Activated CD4-positive, alpha-beta T cell treated with anti-CD3 and anti-CD28 coated beads, Interleukin-2, amount 10 ng/mL, durations not matched to agents 7 days and 5 days (primary cell): ENCODE data around the gene ARHGEF9. TPM values are rescaled to one million over a fixed set of nuclear protein-coding genes. Genes with fewer than 3 reads are reported as not detected.

Experiments used
- CTCF ChIA-PET: fragments of 350-600 bp; sonication (Branson Sonifier 250); formaldehyde crosslinking; loops from one replicate; lab custom pipeline; 2021; ENCODE audit warnings: antibody characterized with exemption; lab: Charles Lee
- POLR2A ChIA-PET: fragments of 350-600 bp; sonication (Branson Sonifier 250); formaldehyde crosslinking; loops from one replicate; lab custom pipeline; 2021; ENCODE audit warnings: antibody characterized with exemption; lab: Charles Lee
- DNase-seq: peaks from one replicate; pipeline ENCODE4 v3.0.0-alpha.2; 2020
- H3K27ac Mint-ChIP-seq: one replicate; pipeline ENCODE4 v1.8.0; 2021; ENCODE audit warnings: mild to moderate bottlenecking, moderate library complexity, mixed read lengths
- H3K27me3 Mint-ChIP-seq: one replicate; pipeline ENCODE4 v1.8.0; 2021; ENCODE audit warnings: mixed read lengths
- H3K36me3 Mint-ChIP-seq: one replicate; pipeline ENCODE4 v1.8.0; 2021; ENCODE audit warnings: low read depth, mixed read lengths
- H3K4me1 Mint-ChIP-seq: one replicate; pipeline ENCODE4 v1.8.0; 2021; ENCODE audit warnings: mixed read lengths
- H3K4me3 Mint-ChIP-seq: one replicate; pipeline ENCODE4 v1.8.0; 2021; ENCODE audit warnings: mild to moderate bottlenecking, moderate library complexity, mixed read lengths
- H3K9me3 Mint-ChIP-seq: one replicate; pipeline ENCODE4 v1.8.0; 2021; ENCODE audit warnings: mixed read lengths
- microRNA-seq: library from miRNA; unstranded; fragments of <30 nt; microRNA quantifications from one replicate; pipeline ENCODE4 v1.2.0, GENCODE V29; 2021; ENCODE audit warnings: borderline microRNAs expressed, borderline replicate concordance
- total RNA-seq, 2 experiments: library from RNA; stranded (reverse); gene quantifications; one replicate each; pipeline ENCODE4 v1.2.3, GENCODE V29; 2021

The ARHGEF9 gene
- total RNA-seq, 2 experiments from 2014 or later: 21.6 to 22.3 TPM

DNA sequence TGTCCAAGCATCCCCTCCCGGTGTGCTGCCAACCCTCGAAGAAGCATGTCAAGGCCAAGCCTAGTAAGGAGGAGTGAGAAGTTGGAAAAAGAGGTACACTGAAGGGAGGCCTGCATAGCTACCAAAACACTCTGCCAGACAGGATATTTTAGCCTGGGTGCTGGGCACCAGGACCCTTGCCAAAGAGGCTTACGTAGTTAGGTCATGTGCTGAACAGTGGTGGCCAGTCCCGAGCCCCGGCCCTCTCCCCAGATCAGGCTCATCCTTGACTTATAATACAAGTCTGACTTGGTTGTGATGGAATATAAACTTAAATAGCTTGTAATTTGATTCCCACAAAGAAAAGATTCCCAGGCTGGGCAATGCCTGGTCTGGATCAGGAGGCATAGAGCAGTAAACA is 149.3 kb downstream of the ARHGEF9 start:
- CTCF ChIA-PET: no interaction called here

DNA sequence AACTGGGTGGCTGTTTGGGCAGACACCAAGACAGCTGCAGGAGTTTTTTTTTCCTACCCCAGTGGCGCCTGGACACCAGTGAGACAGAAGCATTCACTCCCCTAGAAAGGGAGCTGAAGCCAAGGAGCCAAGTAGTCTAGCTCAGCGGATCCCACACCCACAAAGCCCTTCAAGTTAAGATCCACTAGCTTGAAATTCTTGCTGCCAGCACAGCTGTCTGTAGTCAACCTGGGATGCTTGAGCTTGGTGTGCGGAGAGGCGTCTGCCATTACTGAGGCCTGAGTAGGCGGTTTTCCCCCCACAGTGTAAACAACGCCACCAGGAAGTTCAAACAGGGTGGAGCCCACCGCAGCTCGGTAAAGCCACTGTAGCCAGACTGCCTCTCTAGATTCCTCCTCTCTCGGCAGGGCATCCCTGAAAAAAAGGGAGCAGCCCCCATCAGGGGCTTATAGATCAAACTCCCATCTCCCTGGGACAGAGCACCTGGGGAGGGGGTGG is 171.4 kb downstream of the ARHGEF9 start:
- H3K36me3 Mint-ChIP-seq: no peaks in the 10 kb centered on the region
- no peaks in the 10 kb centered on the region for H3K27me3 Mint-ChIP-seq
- DNase-seq: no peak
- POLR2A ChIA-PET: no interaction called here
- H3K4me3 Mint-ChIP-seq: no peak overlapping the region
- H3K4me1 Mint-ChIP-seq: no peaks in the 10 kb centered on the region
- no peaks in the 10 kb centered on the region for H3K9me3 Mint-ChIP-seq
- CTCF ChIA-PET: interaction anchor here (1.1 kb wide), 1 partner anchor 29 kb away, joined by 3 read pairs; no protein-coding TSS in a partner anchor
- no peak overlapping the region for H3K27ac Mint-ChIP-seq

More for the DNA sequence above, 149.3 kb downstream of the ARHGEF9 start:
- Mint-ChIP-seq H3K36me3 (peaks cover 10% of the 10 kb centered on the region), H3K4me3 (no peak overlapping the region), H3K4me1 (no peaks in the 10 kb centered on the region), H3K27ac (no peak overlapping the region), H3K9me3 (peaks cover 7% of the 10 kb centered on the region), H3K27me3 (no peaks in the 10 kb centered on the region)
- POLR2A ChIA-PET: no interaction called here
- DNase-seq: no peak

DNA sequence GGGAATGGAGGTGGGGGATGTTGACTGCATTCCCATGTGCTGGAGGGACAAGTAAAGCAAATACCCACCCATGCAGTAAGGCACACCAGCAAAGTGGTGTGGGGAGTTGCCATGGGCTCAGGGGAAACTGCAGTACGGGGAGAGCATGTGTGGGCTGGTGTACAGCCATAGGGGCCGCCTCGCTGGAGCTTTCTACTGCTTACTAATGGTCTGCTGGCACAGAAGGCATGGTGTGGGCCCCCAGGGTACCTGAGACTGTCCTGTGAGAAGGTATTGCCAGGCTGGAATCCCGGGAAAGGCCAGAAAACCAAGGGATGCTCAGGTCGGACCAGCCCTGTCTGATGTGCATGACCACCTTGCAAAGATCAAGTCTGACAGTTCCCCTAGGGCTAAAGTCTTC is 199.1 kb downstream of the ARHGEF9 start:
- no peak for DNase-seq
- no peaks in the 10 kb centered on the region for H3K27me3 Mint-ChIP-seq
- H3K27ac Mint-ChIP-seq: no peak overlapping the region
- POLR2A ChIA-PET: interaction anchor here (0.6 kb wide), 1 partner anchor 778 kb away, joined by 3 read pairs; no protein-coding TSS in a partner anchor
- no peaks in the 10 kb centered on the region for H3K36me3 Mint-ChIP-seq
- H3K4me1 Mint-ChIP-seq: no peaks in the 10 kb centered on the region
- no peak overlapping the region for H3K4me3 Mint-ChIP-seq
- CTCF ChIA-PET: no interaction called here
- no peaks in the 10 kb centered on the region for H3K9me3 Mint-ChIP-seq

Small RNA genes lying within 50 kb of the gene (microRNA-seq; reads per million reads assigned to microRNA genes)
- gene MIR1468: 1.3 reads per million
